HL-60 (cell line): ENCODE measurements around the gene STOM.

Experiments used
- GABPA ChIP-seq: IDR thresholded peaks from 2 replicates; pipeline ENCODE4 v1.6.1; 2012; ENCODE audit warnings: low read depth
- POLR2AphosphoS5 ChIP-seq: IDR thresholded peaks from 2 replicates; pipeline ENCODE4 v1.6.1; 2012; ENCODE audit warnings: low read depth
- SPI1 ChIP-seq: IDR thresholded peaks from 2 replicates; pipeline ENCODE4 v1.6.1; 2012; ENCODE audit warnings: low read depth, mild to moderate bottlenecking, borderline replicate concordance
- TF ChIP-seq, protein P1 (sequence below): IDR thresholded peaks from 2 replicates; pipeline ENCODE4 v1.6.1; 2012; ENCODE audit warnings: low read depth; ENCODE audit not compliant: insufficient replicate concordance
- TF ChIP-seq, protein P2 (sequence below): IDR thresholded peaks from one replicate; pipeline ENCODE4 v1.5.1; 2011; ENCODE audit warnings: low read length, control low read depth, inconsistent platforms; ENCODE audit not compliant: insufficient read depth

DNA sequence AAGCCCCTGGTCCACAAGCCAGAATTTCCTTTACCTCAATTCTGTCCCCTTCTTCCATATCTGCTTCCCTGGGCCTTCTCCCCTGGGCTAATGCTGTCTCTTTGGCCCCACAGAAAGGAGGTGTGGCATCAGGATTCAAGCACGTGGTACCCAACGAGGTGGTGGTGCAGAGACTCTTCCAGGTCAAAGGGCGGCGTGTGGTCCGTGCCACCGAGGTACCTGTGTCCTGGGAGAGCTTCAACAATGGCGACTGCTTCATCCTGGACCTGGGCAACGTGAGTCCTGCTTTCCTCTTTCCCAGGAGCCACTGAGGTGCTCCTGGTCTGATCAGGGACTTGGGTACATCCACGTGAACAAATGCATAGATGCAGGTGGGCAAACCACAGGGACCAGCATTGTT is 59.5 kb downstream of the STOM start:
- TF ChIP-seq GABPA (no peak), SPI1 (no peak), POLR2AphosphoS5 (no peak)
- TF ChIP-seq, protein P1, sequence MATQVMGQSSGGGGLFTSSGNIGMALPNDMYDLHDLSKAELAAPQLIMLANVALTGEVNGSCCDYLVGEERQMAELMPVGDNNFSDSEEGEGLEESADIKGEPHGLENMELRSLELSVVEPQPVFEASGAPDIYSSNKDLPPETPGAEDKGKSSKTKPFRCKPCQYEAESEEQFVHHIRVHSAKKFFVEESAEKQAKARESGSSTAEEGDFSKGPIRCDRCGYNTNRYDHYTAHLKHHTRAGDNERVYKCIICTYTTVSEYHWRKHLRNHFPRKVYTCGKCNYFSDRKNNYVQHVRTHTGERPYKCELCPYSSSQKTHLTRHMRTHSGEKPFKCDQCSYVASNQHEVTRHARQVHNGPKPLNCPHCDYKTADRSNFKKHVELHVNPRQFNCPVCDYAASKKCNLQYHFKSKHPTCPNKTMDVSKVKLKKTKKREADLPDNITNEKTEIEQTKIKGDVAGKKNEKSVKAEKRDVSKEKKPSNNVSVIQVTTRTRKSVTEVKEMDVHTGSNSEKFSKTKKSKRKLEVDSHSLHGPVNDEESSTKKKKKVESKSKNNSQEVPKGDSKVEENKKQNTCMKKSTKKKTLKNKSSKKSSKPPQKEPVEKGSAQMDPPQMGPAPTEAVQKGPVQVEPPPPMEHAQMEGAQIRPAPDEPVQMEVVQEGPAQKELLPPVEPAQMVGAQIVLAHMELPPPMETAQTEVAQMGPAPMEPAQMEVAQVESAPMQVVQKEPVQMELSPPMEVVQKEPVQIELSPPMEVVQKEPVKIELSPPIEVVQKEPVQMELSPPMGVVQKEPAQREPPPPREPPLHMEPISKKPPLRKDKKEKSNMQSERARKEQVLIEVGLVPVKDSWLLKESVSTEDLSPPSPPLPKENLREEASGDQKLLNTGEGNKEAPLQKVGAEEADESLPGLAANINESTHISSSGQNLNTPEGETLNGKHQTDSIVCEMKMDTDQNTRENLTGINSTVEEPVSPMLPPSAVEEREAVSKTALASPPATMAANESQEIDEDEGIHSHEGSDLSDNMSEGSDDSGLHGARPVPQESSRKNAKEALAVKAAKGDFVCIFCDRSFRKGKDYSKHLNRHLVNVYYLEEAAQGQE: no peak
- TF ChIP-seq, protein P2, sequence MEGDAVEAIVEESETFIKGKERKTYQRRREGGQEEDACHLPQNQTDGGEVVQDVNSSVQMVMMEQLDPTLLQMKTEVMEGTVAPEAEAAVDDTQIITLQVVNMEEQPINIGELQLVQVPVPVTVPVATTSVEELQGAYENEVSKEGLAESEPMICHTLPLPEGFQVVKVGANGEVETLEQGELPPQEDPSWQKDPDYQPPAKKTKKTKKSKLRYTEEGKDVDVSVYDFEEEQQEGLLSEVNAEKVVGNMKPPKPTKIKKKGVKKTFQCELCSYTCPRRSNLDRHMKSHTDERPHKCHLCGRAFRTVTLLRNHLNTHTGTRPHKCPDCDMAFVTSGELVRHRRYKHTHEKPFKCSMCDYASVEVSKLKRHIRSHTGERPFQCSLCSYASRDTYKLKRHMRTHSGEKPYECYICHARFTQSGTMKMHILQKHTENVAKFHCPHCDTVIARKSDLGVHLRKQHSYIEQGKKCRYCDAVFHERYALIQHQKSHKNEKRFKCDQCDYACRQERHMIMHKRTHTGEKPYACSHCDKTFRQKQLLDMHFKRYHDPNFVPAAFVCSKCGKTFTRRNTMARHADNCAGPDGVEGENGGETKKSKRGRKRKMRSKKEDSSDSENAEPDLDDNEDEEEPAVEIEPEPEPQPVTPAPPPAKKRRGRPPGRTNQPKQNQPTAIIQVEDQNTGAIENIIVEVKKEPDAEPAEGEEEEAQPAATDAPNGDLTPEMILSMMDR: no peak
